Brain pericyte (primary cell): Measurements from ENCODE around the gene SERPINE1.
A peak's percentile ranks its signal among the peaks of the same experiment; 100 is the strongest.
"Not testable (repeated sequence)": the region's sequence is repeated elsewhere in the genome, so short reads cannot be mapped to it uniquely, and the experiment has no call there.

Source experiments
- DNase-seq: peaks from one replicate; pipeline ENCODE4 v3.0.0-alpha.2; 2012; ENCODE audit warnings: low read depth, low spot score

The SERPINE1 gene

DNA sequence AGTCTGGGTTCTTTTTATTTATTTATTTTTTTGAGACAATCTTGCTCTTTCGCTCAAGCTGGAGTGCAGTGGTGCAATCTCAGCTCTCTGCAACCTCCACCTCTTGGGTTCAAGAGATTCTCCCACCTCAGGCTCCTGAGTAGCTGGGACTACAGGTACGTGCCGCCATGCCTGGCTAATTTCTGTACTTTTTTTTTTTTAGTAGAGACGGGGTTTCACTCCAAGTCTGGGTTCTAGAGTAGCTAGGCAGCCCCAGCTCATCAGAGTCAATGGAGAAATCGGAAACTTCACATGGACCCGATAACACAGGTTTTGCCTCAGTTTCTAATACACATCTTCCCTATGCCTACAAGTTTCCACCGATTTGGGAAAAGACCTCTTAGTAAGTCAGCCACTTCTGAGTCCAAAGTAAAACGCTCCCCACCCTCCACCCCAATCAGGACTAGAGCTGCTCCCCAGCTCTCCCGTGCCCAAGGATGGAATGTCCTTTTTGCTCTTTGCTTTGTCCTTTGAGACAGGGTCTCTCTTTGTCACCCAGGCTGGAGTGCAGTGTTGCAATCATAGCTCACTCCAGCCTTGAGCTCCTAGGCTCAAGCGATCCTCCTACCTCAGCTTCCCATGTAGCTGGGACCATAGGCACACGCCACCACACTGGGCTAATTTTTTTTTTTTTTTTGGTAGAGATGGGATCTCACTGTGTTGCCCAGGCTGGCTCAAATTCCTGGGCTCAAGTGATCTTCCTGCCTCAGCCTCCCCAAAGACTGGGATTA lies 3.8 kb upstream of the SERPINE1 start:
- DNase-seq = no peak

DNA sequence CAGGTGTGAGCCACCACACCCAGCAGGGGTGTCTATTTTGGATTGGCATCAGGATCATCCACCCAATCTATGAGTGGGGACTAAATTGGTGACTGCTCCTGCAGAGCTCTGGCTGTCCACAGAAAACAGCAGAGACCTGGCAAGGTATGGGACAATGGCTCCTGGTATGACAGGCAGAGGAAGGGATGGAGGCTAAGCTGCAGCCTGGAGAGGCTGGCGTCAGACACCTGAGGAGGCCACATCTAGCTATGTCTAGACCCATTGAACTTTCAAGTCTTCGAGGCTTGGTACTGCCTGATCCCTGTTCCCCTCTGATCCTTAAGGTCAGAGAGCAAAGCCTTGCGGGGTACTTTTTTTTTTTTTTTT lies 3.2 kb upstream of the SERPINE1 start:
- no peak for DNase-seq

GRCh38 chr7:101124376-101125056 lies 2.4 kb upstream of the SERPINE1 start:
- peak; percentile 75 for DNase-seq

DNA sequence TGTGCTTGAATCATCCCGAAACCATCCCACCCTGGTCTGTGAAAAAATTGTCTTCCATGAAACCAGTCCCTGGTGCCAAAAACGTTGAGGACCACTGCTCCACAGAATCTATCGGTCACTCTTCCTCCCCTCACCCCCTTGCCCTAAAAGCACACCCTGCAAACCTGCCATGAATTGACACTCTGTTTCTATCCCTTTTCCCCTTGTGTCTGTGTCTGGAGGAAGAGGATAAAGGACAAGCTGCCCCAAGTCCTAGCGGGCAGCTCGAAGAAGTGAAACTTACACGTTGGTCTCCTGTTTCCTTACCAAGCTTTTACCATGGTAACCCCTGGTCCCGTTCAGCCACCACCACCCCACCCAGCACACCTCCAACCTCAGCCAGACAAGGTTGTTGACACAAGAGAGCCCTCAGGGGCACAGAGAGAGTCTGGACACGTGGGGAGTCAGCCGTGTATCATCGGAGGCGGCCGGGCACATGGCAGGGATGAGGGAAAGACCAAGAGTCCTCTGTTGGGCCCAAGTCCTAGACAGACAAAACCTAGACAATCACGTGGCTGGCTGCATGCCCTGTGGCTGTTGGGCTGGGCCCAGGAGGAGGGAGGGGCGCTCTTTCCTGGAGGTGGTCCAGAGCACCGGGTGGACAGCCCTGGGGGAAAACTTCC lies 784 bp upstream of the SERPINE1 start:
- DNase-seq = no peak

GRCh38 chr7:101127460-101128039 lies 646 bp downstream of the SERPINE1 start:
- no peak for DNase-seq

DNA sequence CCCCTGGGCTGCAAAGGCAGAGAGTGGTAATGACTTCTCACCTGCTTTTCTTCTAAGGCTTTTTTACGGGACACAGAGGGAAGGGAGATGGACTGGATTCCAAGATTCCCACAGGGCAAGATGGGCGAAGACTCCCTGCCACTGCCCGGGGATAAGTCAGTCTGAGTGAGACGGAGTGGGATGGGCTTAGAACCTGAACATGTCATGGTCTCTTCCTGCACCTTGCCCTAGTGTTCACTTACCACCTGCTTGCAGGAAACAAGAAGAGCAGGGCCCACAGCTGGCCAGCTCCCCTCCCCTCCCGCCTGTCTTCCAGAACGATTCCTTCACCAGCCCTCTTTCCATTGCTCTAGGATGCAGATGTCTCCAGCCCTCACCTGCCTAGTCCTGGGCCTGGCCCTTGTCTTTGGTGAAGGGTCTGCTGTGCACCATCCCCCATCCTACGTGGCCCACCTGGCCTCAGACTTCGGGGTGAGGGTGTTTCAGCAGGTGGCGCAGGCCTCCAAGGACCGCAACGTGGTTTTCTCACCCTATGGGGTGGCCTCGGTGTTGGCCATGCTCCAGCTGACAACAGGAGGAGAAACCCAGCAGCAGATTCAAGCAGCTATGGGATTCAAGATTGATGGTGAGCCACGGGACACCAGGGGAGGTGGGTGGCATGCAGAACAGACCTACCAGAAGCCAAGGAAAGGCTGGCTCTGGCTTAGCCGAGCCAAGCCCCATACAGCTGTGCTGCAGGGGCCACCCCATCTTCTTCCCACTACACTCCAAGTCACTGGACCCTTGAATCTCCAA lies 1.3 kb downstream of the SERPINE1 start:
- no peak for DNase-seq

DNA sequence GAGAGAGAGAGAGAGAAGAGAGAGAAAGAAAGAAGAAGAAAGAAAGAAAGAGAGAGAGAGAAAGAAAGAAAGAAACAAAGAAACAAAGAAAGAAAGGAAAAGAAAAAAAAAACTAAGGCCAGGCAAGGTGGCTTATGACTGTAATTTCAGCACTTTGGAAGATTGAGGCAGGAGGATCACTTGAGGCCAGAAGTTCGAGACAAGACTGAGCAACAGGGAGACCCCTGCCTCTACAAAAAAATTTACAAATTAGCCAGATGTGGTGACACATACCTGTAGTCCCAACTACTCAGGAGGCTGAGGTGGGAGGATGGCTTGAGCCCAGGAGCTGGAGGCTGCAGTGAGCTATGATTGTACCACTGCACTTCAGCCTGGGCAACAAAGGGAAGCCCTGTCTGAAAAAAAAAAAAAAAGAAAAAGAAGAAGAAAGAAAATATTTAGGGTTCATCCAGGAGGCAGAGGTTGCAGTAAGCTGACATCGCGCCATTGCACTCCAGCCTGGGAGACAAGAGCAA lies 2.8 kb downstream of the SERPINE1 start:
- DNase-seq = no peak

- not testable (repeated sequence) for DNase-seq
These were observed 6.0 kb downstream of the SERPINE1 start for GRCh38 chr7:101132626-101133600.

DNA sequence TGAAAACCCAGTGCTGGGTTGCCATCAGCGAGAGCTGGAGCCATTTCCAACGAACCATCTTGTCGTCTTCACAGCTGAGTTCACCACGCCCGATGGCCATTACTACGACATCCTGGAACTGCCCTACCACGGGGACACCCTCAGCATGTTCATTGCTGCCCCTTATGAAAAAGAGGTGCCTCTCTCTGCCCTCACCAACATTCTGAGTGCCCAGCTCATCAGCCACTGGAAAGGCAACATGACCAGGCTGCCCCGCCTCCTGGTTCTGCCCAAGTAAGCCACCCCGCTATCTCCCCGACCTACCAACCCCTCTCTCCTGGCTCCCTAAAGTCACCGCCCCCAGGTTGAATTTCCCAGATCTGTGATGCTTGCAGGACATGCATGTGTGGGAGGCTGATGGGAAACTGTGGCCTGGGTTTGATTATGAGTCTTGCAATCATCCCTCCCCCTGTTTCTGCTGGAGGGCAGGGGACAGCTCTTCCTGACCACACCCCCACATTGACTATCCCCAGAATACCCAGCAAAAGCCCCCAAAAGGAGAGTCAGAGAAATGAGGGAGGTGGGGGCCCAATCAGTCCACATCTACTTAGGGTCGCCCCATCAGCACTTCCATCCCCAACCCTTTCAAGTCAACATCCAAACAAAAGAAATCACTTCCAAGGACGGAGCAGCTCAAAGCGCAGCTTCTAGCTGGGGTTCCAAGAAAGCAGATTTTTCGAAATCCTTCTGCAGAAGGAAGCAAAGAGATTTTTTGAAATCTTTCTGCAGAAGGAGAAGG lies 6.9 kb downstream of the SERPINE1 start:
- no peak for DNase-seq

DNA sequence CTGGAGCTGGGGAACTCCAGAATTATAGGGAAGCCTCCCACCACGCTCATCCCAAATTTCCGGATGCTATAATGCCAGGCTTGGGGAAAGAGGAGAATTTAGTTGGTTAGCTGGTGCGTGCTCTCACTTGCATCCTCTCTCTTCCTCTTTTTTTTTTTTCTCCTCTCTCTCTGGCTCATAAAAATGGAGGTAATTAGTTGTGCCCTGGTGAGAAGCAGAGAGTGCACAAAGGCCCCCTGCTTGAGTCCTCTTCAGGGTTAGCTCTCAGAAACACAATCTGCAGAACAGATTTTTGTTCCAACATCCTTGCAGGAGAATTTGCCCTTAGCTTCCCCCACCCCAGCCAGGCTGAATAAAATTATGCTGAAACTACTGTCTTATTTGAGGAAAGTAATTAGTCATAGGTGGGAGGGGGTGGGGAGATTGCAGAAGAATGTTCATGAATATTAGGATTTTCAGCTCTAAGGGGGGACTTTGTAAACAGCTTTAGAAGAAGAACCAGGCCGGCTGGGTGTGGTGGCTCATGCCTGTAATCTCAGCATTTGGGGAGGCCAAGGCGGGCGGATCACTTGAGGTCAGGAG lies 7.6 kb downstream of the SERPINE1 start:
- no peak for DNase-seq

DNA sequence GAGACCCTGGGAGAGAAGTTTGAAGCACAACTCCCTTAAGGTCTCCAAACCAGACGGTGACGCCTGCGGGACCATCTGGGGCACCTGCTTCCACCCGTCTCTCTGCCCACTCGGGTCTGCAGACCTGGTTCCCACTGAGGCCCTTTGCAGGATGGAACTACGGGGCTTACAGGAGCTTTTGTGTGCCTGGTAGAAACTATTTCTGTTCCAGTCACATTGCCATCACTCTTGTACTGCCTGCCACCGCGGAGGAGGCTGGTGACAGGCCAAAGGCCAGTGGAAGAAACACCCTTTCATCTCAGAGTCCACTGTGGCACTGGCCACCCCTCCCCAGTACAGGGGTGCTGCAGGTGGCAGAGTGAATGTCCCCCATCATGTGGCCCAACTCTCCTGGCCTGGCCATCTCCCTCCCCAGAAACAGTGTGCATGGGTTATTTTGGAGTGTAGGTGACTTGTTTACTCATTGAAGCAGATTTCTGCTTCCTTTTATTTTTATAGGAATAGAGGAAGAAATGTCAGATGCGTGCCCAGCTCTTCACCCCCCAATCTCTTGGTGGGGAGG lies 10.8 kb downstream of the SERPINE1 start:
- no peak for DNase-seq

DNA sequence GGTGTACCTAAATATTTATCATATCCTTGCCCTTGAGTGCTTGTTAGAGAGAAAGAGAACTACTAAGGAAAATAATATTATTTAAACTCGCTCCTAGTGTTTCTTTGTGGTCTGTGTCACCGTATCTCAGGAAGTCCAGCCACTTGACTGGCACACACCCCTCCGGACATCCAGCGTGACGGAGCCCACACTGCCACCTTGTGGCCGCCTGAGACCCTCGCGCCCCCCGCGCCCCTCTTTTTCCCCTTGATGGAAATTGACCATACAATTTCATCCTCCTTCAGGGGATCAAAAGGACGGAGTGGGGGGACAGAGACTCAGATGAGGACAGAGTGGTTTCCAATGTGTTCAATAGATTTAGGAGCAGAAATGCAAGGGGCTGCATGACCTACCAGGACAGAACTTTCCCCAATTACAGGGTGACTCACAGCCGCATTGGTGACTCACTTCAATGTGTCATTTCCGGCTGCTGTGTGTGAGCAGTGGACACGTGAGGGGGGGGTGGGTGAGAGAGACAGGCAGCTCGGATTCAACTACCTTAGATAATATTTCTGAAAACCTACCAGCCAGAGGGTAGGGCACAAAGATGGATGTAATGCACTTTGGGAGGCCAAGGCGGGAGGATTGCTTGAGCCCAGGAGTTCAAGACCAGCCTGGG lies 11.4 kb downstream of the SERPINE1 start:
- peak; percentile 82 for DNase-seq

GRCh38 chr7:101140339-101140699 lies 13.4 kb downstream of the SERPINE1 start:
- DNase-seq = no peak

DNA sequence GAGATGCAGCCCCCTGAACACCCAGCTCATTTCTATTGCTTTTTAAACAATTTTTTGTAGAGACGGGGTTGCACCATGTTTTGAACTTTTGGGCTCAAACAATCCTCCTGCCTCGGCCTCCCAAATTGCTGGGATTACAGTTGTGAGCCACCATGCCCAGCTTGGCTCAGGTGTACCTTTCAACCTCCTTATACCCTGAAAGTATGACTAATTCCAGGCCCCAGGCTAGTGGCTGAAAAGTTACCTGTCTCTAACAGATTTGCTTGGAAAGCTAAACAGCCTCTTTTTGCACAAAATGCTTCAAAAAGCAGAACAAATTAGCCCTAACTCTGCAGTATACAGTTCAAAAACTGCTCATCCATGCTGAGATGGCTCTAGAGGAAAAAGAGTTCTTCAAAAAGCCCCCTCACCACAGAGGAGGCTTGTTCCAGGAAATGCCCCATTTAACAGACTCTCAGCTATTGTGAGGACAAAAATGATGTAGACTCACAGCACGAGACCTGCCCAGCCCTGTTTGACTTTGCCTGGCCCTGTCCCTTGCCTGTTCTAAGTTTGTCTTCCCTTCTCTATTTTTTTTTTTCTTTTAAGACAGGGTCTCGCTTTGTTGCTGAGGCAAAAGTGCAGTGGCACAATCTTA lies 14.0 kb downstream of the SERPINE1 start:
- DNase-seq = no peak

- DNase-seq = no peak
These were observed 25.2 kb downstream of the SERPINE1 start for GRCh38 chr7:101151908-101152651.

GRCh38 chr7:101153969-101154692 lies 27.2 kb downstream of the SERPINE1 start, which contains the start of gene AP1S1:
Gene AP1S1, plus strand, starts transcription at chr7:101154476. Its CDS starts 39 bp downstream, at chr7:101154515.
- peak; percentile 44 for DNase-seq
